ENCODE data around the gene RASGRP4.

Gene RASGRP4

DNA sequence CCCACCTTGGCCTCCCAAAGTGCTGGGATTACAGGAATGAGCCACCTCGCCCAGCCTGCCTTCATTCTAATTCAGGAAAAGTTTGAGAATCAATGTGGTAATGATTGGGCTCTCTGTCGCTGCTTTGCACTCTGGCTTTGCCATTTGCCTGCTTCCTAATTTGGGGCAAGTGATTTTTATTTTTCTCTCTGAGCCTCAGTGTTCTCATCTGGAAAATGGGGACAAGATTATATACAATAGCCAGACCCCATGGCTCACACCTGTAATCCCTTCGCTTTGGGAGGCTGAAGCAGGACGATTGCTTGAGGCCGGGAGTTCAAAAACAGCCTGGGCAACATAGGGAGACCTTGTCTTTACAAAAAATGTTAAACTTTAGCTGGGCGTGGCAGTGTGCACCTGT, 11.3 kb upstream of the RASGRP4 start:
- H3K27ac ChIP-seq (replicated peaks): no peak overlapping the region
- TF ChIP-seq POLR2AphosphoS5 (IDR thresholded peaks at IDR 0.05; ENCODE audit: low read depth): no peak
- no peak for TF ChIP-seq GABPA (IDR thresholded peaks at IDR 0.05; ENCODE audit: low read depth)
- TF ChIP-seq CTCF (IDR thresholded peaks at IDR 0.05; ENCODE audit: insufficient read depth, low read length): no peak
- TF ChIP-seq, protein P1, sequence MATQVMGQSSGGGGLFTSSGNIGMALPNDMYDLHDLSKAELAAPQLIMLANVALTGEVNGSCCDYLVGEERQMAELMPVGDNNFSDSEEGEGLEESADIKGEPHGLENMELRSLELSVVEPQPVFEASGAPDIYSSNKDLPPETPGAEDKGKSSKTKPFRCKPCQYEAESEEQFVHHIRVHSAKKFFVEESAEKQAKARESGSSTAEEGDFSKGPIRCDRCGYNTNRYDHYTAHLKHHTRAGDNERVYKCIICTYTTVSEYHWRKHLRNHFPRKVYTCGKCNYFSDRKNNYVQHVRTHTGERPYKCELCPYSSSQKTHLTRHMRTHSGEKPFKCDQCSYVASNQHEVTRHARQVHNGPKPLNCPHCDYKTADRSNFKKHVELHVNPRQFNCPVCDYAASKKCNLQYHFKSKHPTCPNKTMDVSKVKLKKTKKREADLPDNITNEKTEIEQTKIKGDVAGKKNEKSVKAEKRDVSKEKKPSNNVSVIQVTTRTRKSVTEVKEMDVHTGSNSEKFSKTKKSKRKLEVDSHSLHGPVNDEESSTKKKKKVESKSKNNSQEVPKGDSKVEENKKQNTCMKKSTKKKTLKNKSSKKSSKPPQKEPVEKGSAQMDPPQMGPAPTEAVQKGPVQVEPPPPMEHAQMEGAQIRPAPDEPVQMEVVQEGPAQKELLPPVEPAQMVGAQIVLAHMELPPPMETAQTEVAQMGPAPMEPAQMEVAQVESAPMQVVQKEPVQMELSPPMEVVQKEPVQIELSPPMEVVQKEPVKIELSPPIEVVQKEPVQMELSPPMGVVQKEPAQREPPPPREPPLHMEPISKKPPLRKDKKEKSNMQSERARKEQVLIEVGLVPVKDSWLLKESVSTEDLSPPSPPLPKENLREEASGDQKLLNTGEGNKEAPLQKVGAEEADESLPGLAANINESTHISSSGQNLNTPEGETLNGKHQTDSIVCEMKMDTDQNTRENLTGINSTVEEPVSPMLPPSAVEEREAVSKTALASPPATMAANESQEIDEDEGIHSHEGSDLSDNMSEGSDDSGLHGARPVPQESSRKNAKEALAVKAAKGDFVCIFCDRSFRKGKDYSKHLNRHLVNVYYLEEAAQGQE (IDR thresholded peaks at IDR 0.05; ENCODE audit: insufficient replicate concordance, low read depth): no peak
- TF ChIP-seq SPI1 (IDR thresholded peaks at IDR 0.05; ENCODE audit: borderline replicate concordance, low read depth): no peak
- no peak overlapping the region for H3K4me3 ChIP-seq (replicated peaks; ENCODE audit: insufficient read depth, low read length)
- peaks cover 2% of the 10 kb centered on the region for H3K27me3 ChIP-seq (ENCODE audit: insufficient read depth, poor library complexity, severe bottlenecking)
- DNase-seq (ENCODE audit: low read depth in 1 of 2, low spot score in 1 of 2): no peak

- no peak overlapping the region for H3K4me3 ChIP-seq (replicated peaks; ENCODE audit: insufficient read depth, low read length)
These were observed 8.6 kb upstream of the RASGRP4 start for GRCh38 chr19:38434549-38435051.

DNA sequence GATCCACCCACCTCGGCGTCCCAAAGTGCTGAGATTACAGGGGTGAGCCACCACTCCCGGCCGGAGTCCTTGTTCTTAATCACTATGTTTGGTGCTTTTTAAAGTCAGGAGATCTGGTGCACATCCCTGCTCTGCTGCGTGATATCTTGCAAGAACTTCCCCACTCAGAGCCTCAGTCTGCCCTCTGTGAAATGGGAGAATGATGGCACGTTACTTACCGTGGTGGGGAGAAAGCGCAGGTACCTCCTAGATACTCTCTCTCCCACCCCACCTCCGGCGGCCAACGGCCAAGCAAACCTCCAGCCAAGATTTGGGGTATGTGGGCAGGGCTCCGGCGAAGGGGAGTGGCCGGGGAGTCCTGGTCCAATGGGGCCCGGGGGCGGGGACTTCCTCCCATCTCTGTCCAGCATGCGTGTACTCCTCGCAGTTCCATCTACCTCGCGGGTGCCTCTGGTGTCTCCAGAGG, 7.3 kb upstream of the RASGRP4 start, which contains the start of gene RYR1:
RYR1 (plus strand) TSS at position 424 of the 466 bp plus-strand sequence. CDS start 139 bp downstream, outside the sequence.
- Histone ChIP-seq H3K27me3 (ENCODE audit: insufficient read depth, poor library complexity, severe bottlenecking) (peaks cover 2% of the 10 kb centered on the region), H3K4me3 (replicated peaks; ENCODE audit: insufficient read depth, low read length) (no peak within 1 kb of the TSS), H3K27ac (replicated peaks) (no peak within 1 kb of the TSS)
- TF ChIP-seq GABPA (IDR thresholded peaks at IDR 0.05; ENCODE audit: low read depth): no peak
- TF ChIP-seq, protein P1 (IDR thresholded peaks at IDR 0.05; ENCODE audit: insufficient replicate concordance, low read depth): peak; percentile 60
- DNase-seq (ENCODE audit: low read depth in 1 of 2, low spot score in 1 of 2): peak in 1 of 2 experiments; percentile 7

More at GRCh38 chr19:38434549-38435051, 8.6 kb upstream of the RASGRP4 start:
- no peak for DNase-seq (ENCODE audit: low read depth in 1 of 2, low spot score in 1 of 2)
- H3K27ac ChIP-seq (replicated peaks): no peak overlapping the region
- peaks cover 2% of the 10 kb centered on the region for H3K27me3 ChIP-seq (ENCODE audit: insufficient read depth, poor library complexity, severe bottlenecking)
- TF ChIP-seq, protein P1 (IDR thresholded peaks at IDR 0.05; ENCODE audit: insufficient replicate concordance, low read depth): no peak
- TF ChIP-seq POLR2AphosphoS5 (IDR thresholded peaks at IDR 0.05; ENCODE audit: low read depth): no peak
- no peak for TF ChIP-seq CTCF (IDR thresholded peaks at IDR 0.05; ENCODE audit: insufficient read depth, low read length)
- TF ChIP-seq GABPA (IDR thresholded peaks at IDR 0.05; ENCODE audit: low read depth): no peak
- no peak for TF ChIP-seq SPI1 (IDR thresholded peaks at IDR 0.05; ENCODE audit: borderline replicate concordance, low read depth)
